ENCODE results near the gene CDK5RAP1.

Gene CDK5RAP1

GRCh38 chr20:33412484-33412838 lies 11.1 kb upstream of the CDK5RAP1 start:
- no peak for DNase-seq (ENCODE audit: low read depth)
- H3K4me3 ChIP-seq (replicated peaks; ENCODE audit: low read depth, low read length), result no peak overlapping the region
- TF ChIP-seq CTCF (IDR thresholded peaks at IDR 0.05; ENCODE audit: low read length, missing control alignments), result no peak

GRCh38 chr20:33411711-33412483 lies 10.6 kb upstream of the CDK5RAP1 start:
- H3K4me3 ChIP-seq (replicated peaks; ENCODE audit: low read depth, low read length), result no peak overlapping the region
- DNase-seq (ENCODE audit: low read depth), result no peak
- TF ChIP-seq CTCF (IDR thresholded peaks at IDR 0.05; ENCODE audit: low read length, missing control alignments), result no peak

GRCh38 chr20:33411242-33411641 lies 9.9 kb upstream of the CDK5RAP1 start:
- TF ChIP-seq CTCF (IDR thresholded peaks at IDR 0.05; ENCODE audit: low read length, missing control alignments), result no peak
- no peak for DNase-seq (ENCODE audit: low read depth)
- H3K4me3 ChIP-seq (replicated peaks; ENCODE audit: low read depth, low read length), result no peak overlapping the region

GRCh38 chr20:33410081-33410742 lies 8.9 kb upstream of the CDK5RAP1 start:
- H3K4me3 ChIP-seq (replicated peaks; ENCODE audit: low read depth, low read length), result no peak overlapping the region
- no peak for DNase-seq (ENCODE audit: low read depth)
- no peak for TF ChIP-seq CTCF (IDR thresholded peaks at IDR 0.05; ENCODE audit: low read length, missing control alignments)

- TF ChIP-seq CTCF (IDR thresholded peaks at IDR 0.05; ENCODE audit: low read length, missing control alignments), result no peak
- no peak overlapping the region for H3K4me3 ChIP-seq (replicated peaks; ENCODE audit: low read depth, low read length)
- no peak for DNase-seq (ENCODE audit: low read depth)
Measured at GRCh38 chr20:33408716-33409654, 7.7 kb upstream of the CDK5RAP1 start.

GRCh38 chr20:33408313-33408712 lies 7.0 kb upstream of the CDK5RAP1 start:
- no peak overlapping the region for H3K4me3 ChIP-seq (replicated peaks; ENCODE audit: low read depth, low read length)
- DNase-seq (ENCODE audit: low read depth), result no peak
- no peak for TF ChIP-seq CTCF (IDR thresholded peaks at IDR 0.05; ENCODE audit: low read length, missing control alignments)
